ENCODE data around the gene PPP1R10.
A peak's percentile ranks its signal among the peaks of the same experiment; 100 is the strongest.
"Not testable (repeated sequence)": the region's sequence is repeated elsewhere in the genome, so short reads cannot be mapped to it uniquely, and the experiment has no call there.

The PPP1R10 gene

DNA sequence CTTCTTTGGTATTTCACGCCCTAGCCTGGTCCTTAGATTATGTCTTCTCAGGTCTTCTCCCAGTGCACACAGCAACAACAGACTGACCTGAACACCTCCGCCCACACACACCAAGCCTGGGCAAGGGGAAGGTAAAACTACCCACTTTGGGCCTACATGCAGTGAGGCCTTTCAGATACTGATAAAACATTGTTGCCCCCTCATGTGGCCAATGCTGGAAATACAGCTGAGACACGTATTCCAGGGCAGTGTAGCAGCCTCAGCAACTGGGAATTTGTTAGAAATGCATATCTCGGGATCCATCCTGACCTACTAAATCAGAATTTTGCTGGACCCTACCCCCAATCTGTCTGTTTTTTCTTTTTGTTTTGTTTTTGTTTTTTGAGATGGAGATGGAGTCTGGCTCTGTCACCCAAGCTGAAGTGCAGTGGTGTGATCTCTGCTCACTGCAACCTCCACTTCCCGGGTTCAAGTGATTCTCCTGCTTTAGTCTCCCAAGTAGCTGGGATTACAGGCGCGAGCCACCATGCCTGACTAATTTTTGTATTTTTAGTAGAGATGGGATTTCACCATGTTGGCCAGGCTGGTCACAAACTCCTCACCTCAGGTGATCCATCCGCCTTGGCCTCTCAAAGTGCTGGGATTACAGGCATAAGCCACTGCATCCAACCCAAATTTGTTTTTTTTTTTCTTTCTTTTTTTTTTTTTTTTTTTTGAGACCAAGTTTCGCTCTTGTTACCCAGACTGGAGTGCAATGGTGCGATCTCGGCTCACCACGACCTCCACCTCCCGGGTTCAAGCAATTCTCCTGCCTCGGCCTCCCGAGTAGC is 19.5 kb downstream of the PPP1R10 start:
- not testable (repeated sequence) for FAIRE-seq

DNA sequence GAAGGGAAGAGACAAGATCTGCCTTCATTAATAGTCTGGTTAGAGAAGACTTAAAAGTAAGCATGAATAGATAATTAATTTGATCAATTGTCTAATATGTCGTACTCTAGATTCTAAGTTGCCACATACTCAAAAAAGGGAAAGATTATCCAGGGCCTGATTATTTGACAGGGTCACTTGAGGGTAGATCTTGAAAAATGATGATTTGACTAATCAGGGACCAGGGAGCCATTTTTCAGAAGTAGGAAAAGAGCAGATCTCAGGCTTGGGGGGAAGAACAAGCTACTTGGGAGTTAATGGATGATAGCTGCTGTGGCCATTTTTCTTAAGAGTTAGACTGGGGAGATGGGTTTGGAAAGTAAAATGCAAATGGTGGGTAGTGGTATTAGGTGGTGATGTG is 24.8 kb downstream of the PPP1R10 start:
- FAIRE-seq, result no peak

DNA sequence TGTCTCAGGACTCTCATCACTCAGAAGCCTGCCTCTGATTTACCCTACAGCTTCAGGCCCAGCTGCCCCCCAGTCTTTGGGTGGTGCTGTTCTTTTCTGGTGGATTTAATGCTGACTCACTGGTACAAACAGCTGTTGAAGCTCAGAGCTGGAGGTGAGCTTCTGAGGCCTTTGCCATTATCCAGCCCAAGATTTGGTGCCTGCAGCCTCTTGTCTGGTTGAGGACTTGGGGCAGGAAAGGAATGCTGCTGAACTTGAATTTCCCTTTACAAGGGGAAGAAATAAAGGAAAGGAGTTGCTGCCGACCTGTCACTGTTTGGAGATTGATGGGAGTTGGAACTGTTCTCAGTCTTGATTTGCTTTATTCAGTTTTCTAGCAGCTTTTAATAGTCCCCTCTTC is 26.0 kb downstream of the PPP1R10 start:
- no peak for FAIRE-seq

DNA sequence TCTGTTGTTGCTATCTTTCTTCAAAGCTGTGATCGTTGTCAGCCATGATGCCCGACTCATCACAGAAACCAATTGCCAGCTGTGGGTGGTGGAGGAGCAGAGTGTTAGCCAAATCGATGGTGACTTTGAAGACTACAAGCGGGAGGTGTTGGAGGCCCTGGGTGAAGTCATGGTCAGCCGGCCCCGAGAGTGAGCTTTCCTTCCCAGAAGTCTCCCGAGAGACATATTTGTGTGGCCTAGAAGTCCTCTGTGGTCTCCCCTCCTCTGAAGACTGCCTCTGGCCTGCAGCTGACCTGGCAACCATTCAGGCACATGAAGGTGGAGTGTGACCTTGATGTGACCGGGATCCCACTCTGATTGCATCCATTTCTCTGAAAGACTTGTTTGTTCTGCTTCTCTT is 26.5 kb downstream of the PPP1R10 start:
- no peak for FAIRE-seq

DNA sequence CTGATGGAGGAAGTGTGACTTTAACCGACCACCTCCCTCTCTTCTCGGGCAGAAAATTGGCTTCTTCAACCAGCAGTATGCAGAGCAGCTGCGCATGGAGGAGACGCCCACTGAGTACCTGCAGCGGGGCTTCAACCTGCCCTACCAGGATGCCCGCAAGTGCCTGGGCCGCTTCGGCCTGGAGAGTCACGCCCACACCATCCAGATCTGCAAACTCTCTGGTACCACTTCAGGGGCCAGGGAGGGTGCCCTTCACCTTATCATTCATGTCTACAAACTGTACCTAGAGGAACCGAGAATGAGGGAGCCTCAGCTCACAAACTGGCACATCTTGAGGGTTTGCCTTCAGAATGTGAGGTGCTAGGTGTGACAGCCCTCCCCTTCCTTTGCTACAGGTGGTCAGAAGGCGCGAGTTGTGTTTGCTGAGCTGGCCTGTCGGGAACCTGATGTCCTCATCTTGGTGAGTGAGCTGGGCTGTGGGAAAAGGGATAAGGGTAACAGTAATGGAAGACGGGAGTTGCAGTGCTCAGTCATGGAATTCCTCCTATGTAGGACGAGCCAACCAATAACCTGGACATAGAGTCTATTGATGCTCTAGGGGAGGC is 27.2 kb downstream of the PPP1R10 start:
- no peak for FAIRE-seq

DNA sequence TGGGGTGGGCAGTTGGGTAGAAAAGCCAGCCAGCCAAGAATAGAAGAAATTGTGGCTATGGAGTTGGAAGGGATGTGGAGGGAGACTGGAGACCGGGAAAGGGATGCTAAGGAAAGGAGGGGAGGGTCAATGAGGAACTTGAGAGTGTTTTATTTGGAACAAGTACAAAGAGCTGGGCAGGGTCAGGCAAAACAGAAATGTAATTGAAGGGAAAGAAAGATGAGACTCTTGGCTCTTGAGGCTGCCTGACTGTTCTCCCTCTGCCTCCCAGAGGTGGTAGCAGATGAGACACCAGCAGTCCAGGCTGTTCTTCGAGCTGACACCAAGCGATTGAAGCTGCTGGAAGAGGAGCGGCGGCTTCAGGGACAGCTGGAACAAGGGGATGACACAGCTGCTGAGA is 33.1 kb downstream of the PPP1R10 start:
- FAIRE-seq, result no peak

DNA sequence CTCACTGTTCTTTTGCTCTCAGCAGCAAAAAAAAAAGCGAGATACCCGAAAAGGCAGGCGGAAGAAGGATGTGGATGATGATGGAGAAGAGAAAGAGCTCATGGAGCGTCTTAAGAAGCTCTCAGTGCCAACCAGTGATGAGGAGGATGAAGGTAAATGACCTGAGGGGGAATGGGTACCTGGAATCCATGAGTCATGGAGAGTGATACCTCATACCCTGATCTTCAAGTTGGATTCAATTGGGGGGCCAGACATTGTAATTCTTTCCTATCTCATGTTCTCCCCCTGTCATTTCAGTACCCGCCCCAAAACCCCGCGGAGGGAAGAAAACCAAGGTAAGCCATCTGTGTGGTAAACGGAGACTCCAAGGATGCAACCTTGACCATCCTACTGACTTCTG is 39.0 kb downstream of the PPP1R10 start:
- FAIRE-seq, result no peak

DNA sequence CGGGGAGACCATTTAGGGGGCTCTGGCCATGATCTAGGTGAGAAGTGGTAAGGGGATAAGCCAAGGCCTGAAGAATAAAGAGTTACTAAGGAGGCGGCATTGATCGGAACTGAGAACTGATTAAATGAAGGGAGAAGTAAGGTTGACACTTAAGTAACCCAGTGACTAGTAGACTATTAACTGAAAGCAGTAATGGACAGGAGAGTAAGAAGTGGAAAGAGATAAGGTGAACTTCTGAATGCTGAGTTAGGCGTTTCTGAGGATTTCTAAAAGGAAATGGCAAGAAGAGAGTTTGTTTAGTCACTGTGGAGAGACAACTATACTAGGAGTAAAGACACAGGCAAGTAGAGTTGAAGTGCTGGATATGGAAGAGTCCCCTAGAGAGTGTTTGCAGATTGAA is 43.9 kb downstream of the PPP1R10 start:
- FAIRE-seq, result no peak

DNA sequence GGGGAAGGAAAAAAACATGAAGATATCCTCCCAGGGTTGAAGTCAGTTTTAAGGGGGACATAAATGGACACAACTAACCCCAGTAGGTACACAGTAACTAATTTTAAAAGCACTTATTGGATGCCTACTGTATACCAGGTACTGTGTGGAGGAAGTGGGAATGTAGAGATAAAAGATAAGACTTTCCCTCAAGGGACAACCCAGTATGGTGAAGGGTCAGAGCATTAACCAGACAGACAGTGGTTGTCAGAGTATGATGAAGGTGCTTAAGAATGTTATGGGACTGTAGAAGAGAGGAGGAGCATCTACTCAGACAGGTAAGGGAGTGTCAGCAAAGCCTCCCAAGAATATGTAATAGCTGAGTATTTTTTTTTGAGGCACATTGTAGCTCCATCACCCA is 44.9 kb downstream of the PPP1R10 start:
- no peak for FAIRE-seq

DNA sequence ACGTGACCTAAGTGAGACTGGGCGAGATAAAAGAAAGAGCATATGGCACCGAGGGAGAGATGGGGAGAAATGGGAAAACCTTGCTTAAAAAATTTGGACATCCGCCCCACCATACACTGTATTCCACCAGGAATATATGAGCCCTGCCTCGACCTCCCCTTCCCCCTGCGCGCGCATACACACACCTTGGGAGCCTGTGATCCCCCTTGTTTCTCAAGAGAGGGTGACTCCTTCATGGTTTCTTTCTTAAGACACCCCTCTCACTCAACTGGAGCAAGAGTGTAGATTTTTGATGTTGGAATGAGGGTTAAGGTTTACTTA is 45.3 kb downstream of the PPP1R10 start:
- FAIRE-seq, result no peak

DNA sequence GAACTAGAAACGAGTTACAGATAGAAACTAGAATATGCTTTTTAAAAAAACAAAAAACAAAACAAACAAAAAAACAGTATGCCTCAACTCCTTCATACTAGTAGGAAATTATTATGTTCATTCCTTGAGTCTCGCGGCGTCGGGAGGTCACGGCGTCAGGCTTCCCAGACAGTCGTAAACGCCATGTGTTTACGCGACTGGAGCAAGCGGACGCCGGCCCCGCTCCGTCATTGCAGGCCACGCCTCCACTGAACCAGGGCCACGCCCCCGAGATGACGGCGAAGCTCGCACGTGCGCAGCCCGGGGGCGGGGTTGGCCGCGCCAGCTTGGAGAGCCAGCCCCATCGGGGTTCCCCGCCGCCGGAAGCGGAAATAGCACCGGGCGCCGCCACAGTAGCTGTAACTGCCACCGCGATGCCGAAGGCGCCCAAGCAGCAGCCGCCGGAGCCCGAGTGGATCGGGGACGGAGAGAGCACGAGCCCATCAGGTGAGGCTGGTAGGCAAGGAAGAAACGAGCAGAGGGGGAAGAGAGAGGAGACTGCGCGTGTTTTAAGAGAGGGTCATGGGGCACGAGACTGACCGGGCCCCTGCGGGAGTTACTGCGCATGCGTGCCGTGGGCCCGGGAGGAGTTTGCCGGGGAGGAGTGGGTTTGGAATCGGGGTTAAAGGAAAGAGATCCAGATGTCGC is 45.8 kb downstream of the PPP1R10 start, which contains the start of gene ABCF1:
TSS of gene ABCF1 (plus strand) at position 368 of the 687 bp plus-strand sequence. CDS start at position 414, 46 bp downstream.
- FAIRE-seq, result peak; percentile 77

DNA sequence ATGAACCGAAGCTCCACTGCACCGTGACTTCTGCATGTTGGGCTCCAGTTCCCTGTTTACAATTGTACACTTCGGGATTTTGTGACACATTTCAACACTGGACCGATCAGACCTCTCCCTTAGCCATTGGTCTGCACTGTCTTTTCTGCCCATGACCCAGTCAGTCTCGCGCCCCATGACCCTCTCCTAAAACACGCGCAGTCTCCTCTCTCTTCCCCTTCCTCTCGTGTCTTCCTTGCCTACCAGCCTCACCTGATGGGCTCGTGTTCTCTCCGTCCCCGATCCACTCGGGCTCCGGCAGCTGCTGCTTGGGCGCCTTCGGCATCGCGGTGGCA is 46.3 kb downstream of the PPP1R10 start:
- no peak for FAIRE-seq

DNA sequence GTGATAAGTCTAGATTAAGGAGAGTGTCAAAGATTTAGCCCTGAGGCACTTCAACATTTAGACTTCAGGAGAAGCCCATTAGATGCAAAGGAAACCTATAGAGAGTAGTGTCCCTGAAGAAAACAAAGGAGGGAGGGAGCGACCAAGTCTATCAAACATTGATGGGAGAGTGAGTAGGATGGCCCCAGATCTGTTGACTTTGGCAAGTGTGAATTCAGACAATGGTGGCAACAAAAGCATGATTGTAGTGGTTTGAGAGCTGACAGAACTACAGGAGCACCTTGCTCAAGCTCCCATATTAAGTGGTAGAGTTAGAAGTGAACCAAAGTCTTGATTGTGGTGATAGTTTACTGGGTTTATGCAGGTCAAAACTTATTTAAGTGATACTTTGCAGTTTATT is 46.8 kb downstream of the PPP1R10 start:
- no peak for FAIRE-seq

DNA sequence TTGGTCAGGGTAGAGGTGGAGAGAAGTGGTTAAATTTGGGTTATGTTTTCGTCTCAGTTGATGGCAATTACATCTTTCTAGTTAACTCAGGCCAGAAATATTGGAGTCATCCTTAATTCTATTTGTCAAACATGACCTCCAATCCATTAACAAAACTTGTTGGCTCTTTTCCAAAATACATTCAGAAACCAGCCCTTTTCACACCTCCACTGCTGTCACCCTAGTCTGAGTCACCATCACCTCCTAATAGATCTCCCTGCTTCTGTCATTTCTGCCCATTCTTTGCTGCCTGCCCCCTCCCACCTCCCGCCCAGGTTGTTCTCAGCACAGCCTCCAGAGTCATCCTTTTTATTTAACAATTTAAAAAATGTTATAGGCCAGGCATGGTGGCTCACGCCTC is 48.8 kb downstream of the PPP1R10 start:
- FAIRE-seq, result no peak

DNA sequence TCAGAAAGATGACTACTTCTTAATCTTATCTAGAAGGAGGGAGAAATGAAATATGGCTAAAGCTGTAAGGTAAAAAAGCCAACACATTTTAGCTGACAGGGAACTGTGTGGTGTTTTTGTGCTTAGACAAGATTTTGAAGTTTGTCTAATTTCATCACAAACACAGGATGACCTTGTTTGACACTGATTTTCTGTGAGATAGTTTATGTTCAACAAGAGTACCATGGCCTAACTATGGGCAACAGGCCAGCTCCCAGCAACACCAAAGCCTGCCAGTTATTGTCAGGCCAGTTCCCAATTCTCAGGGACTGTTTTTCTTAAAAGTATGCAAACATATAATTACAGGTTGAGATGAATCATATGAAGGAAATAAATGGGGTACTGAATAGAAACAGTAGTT is 51.3 kb downstream of the PPP1R10 start:
- no peak for FAIRE-seq

DNA sequence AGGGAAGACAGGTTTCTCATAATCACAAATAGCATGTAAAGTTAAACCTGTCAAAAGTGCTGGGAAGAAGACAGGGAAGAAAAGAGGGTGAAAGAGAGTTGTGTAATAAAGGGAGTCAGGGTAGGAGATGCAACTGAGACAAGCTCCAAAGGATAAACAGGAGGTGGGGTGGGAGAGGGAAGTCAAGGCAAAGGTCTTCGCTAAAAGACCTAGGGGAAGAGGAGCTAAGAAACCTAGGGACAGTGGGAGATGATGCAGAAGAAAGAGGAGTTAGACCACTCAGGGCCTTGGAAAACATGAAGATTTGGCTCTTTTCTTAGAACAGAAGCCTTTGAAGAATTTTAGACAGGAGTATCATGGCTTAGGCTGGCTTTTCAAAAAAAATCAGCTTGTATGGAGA is 52.9 kb downstream of the PPP1R10 start:
- no peak for FAIRE-seq

DNA sequence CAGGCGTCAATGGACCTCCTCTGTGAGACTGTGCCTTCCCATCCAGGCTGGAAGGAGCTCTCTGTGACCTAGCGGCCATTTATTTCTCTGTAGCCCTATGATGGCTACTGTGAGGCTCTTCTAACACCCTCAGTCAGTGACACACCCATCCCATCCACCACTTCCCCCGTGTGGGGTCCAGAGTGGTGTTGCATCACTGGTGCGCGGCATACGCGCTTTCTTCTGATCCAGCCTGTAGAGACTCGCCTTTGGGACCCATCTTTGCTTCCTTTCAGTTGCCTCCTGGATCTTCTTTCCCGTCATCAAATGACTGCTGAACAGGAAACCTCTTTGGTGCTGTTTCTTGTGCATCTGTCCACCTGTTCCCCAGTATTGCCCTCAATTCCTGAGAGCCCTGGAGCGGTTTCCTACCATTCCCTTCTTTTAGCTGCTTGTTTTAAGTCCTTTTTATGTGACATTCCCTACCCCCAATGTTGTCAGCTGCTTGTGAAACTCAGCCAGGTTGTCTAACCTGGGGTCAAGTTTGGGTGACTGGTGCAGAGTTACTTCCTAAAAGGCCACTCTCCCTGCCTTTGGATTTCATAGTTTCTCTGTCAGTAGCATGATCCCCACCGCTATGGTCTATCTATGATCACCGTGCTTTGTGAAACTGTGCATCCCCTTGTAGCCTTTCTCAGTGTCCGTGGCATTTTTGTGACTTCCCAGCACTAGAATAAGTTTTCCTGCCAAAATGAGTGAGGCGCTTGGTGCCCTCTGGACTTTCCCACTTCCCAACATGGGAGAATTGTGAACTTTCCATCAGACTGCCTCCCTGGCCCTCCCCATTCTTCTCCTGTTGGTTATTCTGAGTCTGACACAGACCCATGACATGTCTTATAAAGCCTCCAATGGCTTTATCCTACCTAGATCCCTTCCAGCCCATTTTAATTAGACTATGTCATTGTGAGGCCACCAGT is 54.3 kb downstream of the PPP1R10 start:
- no peak for FAIRE-seq

DNA sequence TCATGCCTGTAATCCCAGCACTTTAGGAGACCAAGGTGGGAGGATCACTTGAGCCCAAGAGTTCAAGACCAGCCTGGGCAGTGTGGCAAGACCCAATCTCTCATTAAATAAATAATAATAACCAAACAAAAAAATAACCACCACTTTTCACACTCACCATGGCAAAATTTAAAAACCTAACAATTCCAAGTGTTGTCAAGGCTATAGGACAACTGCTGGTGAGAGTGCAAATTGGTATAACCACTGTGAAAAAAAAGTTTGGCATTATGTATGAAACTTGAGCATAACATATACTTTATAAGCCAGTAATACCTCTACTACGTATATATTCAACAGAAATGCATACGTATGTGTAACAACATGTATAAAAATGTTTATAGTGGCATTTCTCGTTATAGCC is 56.1 kb downstream of the PPP1R10 start:
- no peak for FAIRE-seq

DNA sequence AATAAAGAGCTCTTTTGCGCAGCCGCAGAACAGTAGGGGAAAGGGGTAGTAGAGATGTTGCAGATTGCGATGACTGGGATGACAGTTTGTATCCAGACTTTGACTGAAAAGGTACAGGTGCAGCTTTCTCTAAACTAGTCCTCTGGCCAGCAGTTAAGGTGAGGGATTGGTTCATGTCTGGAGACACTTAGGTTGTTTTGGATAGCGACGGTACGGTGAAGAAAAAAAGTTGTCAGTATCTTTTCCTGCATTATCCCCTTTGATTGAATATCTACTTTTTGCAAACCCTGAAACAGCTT is 59.4 kb downstream of the PPP1R10 start:
- FAIRE-seq, result no peak

DNA sequence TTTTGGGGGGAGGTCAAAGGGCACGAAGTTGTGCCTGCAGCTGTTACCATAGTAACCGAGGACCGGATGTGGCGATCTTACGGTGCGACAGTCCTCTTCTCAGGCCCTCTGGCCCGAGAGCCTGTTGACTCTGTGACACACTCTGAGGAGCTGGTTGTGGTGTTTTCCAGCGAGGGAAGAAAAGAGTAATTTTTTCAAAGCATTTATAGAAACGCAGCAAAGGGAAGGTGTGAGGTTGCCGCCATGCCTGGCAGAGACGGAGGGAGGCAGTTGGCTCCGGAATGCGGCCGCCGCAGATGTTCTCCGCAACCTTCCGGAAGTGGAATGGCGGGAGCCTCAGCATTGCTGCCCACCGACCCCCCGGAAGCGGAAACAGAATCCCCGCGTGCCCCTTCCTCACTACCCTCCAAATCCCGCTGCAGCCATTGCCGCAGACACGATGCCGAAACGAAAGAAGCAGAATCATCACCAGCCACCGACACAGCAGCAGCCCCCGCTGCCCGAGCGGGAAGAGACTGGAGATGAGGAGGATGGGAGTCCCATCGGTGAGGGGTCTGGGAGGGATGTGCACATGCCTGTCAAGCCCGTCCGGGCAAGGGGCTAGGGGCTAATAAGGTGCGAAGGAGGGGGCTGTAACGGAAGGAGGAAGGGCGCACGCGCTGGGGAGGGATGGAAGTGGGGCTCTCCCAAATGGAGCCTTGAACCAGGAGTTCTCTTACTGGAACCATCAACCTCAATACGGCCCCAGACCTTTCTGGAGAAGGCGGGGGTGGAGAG is 59.9 kb downstream of the PPP1R10 start, which contains the start of gene PRR3:
TSS of gene PRR3 (plus strand) at position 390 of the 777 bp plus-strand sequence. CDS start at position 440, 50 bp downstream.
- no peak for FAIRE-seq

DNA sequence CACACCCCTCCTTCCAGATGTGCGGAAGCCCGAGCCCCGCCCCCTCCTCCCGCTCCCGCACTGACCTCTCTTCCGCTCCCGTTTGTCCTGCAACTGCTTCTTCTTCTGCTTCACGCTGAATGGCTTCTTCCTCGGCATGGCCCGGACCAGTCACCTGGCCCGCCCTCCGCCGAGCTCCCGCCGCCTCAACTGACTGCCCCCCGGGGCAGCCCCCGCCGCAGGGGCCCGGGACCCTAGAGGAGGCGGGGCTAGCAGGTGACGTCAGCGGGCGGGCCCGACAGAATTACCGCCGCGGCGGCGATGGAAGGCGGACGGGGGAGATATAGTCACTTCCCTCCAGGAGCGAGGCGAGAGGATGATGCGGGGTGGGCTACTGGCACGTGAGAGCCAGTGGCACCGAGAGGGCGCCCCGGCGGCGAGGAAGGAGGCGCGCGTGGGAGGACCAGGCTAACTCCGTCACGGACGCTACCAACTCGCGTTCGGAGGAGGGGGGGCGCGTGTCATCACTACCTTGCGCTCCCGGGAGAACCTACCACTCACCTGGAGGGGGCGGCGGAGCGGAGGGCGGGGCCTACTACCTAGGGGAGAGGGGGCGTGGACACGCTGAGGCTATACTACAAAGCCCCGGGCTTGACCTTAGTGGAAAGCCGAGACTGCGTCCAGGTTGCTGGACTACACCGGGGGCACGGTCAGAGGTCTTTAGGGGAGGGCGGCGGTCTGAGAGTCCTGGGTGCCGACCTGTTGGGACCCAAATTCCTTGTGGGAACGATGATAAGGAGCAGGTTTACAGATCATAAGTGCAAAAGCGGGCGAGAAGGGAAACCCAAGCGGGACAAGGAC is 60.8 kb downstream of the PPP1R10 start, which contains the start of gene GNL1:
TSS of gene GNL1 (minus strand) at position 424 of the 840 bp plus-strand sequence. CDS start at position 138, 286 bp downstream.
- no peak for FAIRE-seq

DNA sequence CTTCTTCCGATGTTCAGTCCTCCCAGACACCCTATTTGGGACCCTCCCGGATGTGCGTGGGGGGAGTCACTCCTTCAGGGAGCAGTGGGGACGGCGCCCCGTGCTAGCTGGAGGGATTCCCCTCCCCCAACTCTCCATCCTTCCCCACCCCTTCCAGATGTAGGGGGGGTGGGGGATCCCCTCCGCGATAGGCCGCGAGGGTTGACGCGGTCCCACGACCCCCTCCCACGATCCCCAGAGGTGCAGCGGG is 61.3 kb downstream of the PPP1R10 start:
- no peak for FAIRE-seq
